ENCODE data around the gene ADGRE2.
"Not testable (repeated sequence)": the region's sequence is repeated elsewhere in the genome, so short reads cannot be mapped to it uniquely, and the experiment has no call there.

GRCh38 chr19:14765841-14766240 lies 12.5 kb downstream of the ADGRE2 start:
- not testable (repeated sequence) for TF ChIP-seq CTCF (IDR thresholded peaks at IDR 0.05; ENCODE audit: low read depth, low read length, missing input control); REST (IDR thresholded peaks at IDR 0.05); ATF3 (IDR thresholded peaks at IDR 0.05); SP1 (IDR thresholded peaks at IDR 0.05); RAD21 (IDR thresholded peaks at IDR 0.05)
